GM18861 (cell line): ENCODE measurements around the gene COG2.

Experiments
- ATAC-seq: cut with Tn5 transposase; IDR thresholded peaks from one replicate; pipeline ENCODE4 v1.9.1; 2021; ENCODE audit not compliant: unreplicated experiment

Gene COG2

GRCh38 chr1:230700132-230700531 lies 57.9 kb downstream of the COG2 start:
- ATAC-seq, result no peak

GRCh38 chr1:230701434-230701833 lies 59.2 kb downstream of the COG2 start:
- no peak for ATAC-seq

GRCh38 chr1:230701895-230702768 lies 59.9 kb downstream of the COG2 start:
- no peak for ATAC-seq

- no peak for ATAC-seq
Measured at GRCh38 chr1:230702934-230703678, 60.8 kb downstream of the COG2 start.

- no peak for ATAC-seq
Measured at GRCh38 chr1:230703679-230704385, 61.6 kb downstream of the COG2 start.

- ATAC-seq, result no peak
Measured at GRCh38 chr1:230704830-230705229, 62.5 kb downstream of the COG2 start.

- ATAC-seq, result no peak
Measured at GRCh38 chr1:230705289-230706019, 63.2 kb downstream of the COG2 start.

- no peak for ATAC-seq
Measured at GRCh38 chr1:230706020-230706699, 63.9 kb downstream of the COG2 start.

GRCh38 chr1:230706887-230707731 lies 64.8 kb downstream of the COG2 start:
- ATAC-seq, result no peak

- no peak for ATAC-seq
Measured at GRCh38 chr1:230707732-230708630, 65.7 kb downstream of the COG2 start.

- no peak for ATAC-seq
Measured at GRCh38 chr1:230708631-230709580, 66.6 kb downstream of the COG2 start.

GRCh38 chr1:230709619-230710542 lies 67.6 kb downstream of the COG2 start:
- ATAC-seq, result no peak

- ATAC-seq, result no peak
Measured at GRCh38 chr1:230710543-230710904, 68.2 kb downstream of the COG2 start.

- no peak for ATAC-seq
Measured at GRCh38 chr1:230711245-230711644, 69.0 kb downstream of the COG2 start.

GRCh38 chr1:230712470-230712942 lies 70.2 kb downstream of the COG2 start:
- no peak for ATAC-seq

GRCh38 chr1:230713138-230713537 lies 70.9 kb downstream of the COG2 start:
- ATAC-seq, result no peak
